Posterior vena cava (tissue), 2 donors: ENCODE data around the gene CABP1. TPM values are rescaled to one million over a fixed set of nuclear protein-coding genes. Genes with fewer than 3 reads are reported as not detected.

Experiments used
- DNase-seq: peaks from one replicate; pipeline ENCODE4 v3.0.0-alpha.2; 2020; ENCODE audit warnings: low spot score
- intact Hi-C, 2 donors: fragments of 100-400 bp; cut with DNase I; formaldehyde crosslinking; loops; one replicate each; pipeline versions ENCODE4 v1.14.1 to v1.14.2; 2022 to 2023
- total RNA-seq, 2 donors: library from RNA; stranded (reverse); fragmentation: NEBNext Ultra II Directional; extraction: Animal tissue kit (Norgen Biotek cat#: 25700); gene quantifications; one replicate each; pipeline ENCODE4 v1.2.1, GENCODE V29; 2021
- donor health status: DM: yes; HTN: yes; CAD: no.
- donor health status: DM: yes; HTN: yes; CAD: no.

The CABP1 gene
- total RNA-seq, 2 donors from 2014 or later, result 3.3 to 5.5 TPM

DNA sequence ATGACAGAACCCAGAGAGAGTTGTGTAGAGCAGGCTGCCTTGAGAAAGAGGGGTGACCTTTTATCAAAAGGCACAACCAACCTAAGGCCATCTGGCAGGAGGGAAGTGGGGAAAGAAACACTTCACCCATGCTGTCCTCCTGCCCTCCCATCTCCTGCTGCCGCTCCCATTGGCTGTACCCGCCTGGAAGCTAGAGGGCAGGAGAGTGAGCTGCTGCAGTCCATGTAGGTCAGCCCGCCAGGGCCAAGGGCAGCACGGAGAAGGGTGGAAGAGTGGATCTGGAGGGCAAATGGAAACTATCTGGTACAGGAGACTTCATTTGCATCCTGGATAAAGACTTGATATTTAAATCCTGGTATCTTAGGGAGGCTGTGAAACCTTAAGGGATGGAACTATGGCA is 11.5 kb upstream of the CABP1 start:
- intact Hi-C loops, result no loop called here
- DNase-seq, result no peak

- intact Hi-C loops, result no loop called here
- DNase-seq, result no peak
Observed at GRCh38 chr12:120630104-120630892, 10.1 kb upstream of the CABP1 start.

DNA sequence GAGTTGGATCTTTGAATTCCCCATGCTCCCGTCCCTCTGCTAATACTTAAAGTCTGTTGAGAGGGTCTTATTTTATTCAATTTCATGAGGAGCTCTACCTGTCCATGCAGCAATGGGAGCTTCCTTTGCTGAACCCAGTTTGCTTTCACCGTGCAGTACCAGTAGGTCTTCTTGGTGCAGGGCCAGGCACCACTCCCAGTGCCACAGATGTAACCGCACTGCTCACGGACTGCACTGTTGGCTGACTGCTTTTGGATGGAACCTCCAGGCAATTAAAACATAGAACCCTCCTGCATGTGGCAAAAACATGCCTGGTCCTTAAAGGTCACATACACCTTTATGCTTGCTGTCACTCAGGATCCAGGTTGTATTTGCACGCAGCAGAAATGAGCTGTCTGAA is 9.3 kb upstream of the CABP1 start:
- no peak for DNase-seq
- intact Hi-C loops, result no loop called here

GRCh38 chr12:120640861-120641833 is 721 bp downstream of the CABP1 start:
- intact Hi-C loops, result loop anchor here (10.0 kb wide), 1 partner anchor 334 kb away; the partner anchor contains the start of gene HNF1A (in 2 of the 2)
- peak; percentile 90 for DNase-seq

DNA sequence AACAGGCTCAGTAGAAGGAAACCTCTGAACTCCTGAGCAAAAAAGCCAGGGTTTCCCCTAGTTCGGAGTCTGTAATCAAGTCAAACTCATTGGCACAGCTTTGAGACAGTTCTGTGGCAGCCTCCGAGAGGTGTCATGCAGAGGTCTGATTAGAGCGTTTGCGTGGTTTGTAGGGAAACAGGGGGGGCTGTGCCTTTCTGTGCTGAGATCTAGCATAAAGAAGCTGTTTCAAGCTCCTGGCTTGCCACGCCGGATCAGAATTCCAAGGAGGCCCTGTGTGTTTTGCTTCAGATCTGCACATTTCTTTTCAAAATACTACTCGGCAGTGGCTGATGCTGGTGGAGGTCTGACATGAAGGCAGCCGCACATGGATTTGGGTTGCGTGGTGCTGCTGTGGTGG is 1.7 kb downstream of the CABP1 start:
- no peak for DNase-seq
- intact Hi-C loops, result loop anchor here (10.0 kb wide), 1 partner anchor 333 kb away; the partner anchor contains the start of gene HNF1A (in 2 of the 2)

GRCh38 chr12:120642826-120643225 is 2.4 kb downstream of the CABP1 start:
- no peak for DNase-seq

DNA sequence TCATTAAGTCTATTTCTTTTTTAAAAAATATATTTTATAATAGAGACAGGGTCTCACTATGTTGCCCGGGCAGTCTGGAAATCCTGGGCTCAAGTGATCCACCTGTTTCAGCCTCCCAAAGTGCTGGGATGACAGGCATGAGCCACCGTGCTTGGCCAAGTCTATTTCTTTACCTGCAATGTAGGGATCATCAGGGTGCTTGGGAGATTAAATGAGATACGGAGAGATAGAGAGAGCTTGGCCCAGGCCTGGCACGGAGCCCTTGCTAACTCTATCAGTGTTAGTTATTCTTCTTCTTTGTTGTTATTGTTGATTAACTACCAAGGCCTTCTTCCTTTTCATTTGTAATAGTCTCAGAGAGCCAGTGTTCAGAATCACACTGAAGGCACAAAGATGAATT is 3.1 kb downstream of the CABP1 start:
- intact Hi-C loops, result loop anchor here (10.0 kb wide), 1 partner anchor 331 kb away; the partner anchor contains the start of gene HNF1A (in 2 of the 2)
- DNase-seq, result no peak

More at GRCh38 chr12:120642826-120643225, 2.4 kb downstream of the CABP1 start:
- intact Hi-C loops, result loop anchor here (10.0 kb wide), 1 partner anchor 332 kb away; the partner anchor contains the start of gene HNF1A (in 2 of the 2)

DNA sequence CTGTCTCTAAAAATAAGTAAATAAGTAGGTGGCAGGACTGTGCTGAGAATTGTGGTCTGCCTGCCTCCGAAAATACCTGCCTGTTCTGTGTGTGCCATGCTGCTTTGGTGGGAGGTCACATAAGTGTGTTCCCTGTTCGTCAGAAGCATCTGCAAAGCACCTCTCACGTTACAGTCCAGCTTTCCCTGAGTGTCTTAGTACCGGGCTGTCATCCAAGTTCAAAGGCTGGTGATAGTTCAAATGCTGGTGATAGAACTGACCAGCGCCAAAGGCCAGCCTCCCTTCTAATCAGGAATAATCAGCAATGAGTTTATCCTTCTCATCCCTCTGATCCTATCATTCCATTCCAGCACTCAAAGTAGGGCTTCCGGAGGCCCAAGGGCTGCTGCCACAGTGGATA is 5.6 kb downstream of the CABP1 start:
- intact Hi-C loops, result loop anchor here (5.0 to 10.0 kb wide), 3 partner anchors 64 to 329 kb away; partner anchors contain the start of genes HNF1A (in 2 of the 2), POP5 (in 1 of the 2) and UNC119B (in 1 of the 2)
- DNase-seq, result no peak

GRCh38 chr12:120647375-120647755 is 6.9 kb downstream of the CABP1 start:
- intact Hi-C loops, result loop anchor here (5.0 to 10.0 kb wide), 3 partner anchors 65 to 327 kb away; partner anchors contain the start of genes HNF1A (in 2 of the 2), POP5 (in 1 of the 2) and UNC119B (in 1 of the 2)
- DNase-seq, result no peak

DNA sequence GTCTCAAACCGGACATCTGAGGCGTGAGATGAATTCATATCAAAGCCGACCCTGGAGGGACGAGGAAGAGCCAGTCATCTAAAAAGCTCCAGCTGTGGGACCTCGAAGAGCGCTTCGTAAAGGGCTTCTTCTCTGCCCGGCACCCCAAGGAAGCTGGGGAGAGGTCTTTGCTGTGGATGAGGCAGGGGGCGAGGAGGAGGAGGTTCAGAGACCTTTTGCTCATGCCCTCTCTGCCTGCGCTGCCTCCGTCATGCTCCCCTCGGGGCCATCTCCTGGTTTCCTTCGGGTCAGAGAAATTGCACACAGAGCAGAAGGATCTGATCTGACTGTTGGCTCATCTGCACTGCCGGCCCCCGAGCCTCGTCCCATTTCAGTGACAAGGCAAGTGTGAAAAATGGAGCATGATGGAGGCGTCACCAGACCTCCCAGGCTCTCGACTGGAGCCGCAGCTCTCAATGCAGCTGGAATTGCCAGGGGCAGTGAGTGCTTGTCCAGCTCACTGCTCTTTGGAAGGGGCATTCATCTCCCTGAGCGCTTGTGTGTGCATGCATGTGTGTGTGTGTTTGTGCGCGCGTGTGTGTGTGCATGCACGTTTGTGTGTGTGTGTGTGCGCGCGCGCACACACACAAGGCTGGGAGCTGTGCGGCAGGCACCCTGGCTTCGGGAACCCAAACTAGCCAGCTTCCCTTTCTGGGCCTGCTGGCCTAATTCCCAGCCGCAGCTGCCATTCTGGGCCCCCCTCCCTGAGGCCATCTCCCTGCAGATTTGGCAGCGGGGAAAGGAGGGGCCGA is 9.2 kb downstream of the CABP1 start:
- no peak for DNase-seq
- intact Hi-C loops, result loop anchor here (5.0 to 10.0 kb wide), 3 partner anchors 63 to 325 kb away; partner anchors contain the start of genes HNF1A (in 2 of the 2), POP5 (in 1 of the 2) and UNC119B (in 1 of the 2)

DNA sequence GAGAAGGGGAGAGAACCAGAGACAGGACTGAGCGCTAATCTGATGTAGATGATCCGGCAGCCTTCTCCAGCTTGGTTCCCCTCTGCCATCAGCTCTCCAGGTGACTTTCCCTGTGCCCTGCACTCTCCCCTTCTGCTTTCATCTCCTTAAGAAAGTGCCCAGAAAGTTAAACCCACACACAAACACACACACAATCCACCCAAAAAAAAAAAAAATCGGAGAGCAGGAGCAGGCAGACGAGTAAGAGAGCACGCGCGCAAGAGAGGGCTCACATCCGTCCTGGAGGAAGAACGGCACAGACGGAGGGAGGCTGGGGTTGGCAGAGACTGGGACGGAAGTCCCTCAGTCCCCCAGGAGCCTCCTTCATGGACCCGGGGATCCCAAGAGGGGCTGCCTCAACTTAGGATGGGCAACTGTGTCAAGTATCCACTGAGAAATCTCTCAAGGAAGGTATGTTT is 9.8 kb downstream of the CABP1 start:
- intact Hi-C loops, result no loop called here
- no peak for DNase-seq

DNA sequence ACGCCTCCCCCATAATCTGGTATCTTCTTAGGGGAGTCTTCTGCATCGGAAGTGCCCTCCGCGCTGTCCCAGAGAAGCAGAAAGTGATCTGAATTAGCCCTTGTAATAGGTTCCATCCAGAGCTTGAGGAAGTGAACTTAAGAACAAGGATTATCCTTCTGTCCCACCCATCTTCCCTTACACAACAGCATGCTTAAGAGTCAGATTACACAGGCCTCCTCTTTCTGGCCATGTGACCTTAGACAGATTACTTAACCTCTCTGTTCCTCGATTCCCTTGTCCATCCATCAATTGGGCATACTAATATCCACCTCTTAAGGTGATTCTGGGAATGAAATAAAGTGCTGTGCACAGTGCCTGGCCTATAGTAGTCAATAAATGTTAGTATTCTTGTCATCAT is 11.4 kb downstream of the CABP1 start:
- intact Hi-C loops, result no loop called here

GRCh38 chr12:120652656-120653435 is 12.4 kb downstream of the CABP1 start:
- intact Hi-C loops, result no loop called here
- DNase-seq, result no peak

More for the DNA sequence above, 11.4 kb downstream of the CABP1 start:
- no peak for DNase-seq

DNA sequence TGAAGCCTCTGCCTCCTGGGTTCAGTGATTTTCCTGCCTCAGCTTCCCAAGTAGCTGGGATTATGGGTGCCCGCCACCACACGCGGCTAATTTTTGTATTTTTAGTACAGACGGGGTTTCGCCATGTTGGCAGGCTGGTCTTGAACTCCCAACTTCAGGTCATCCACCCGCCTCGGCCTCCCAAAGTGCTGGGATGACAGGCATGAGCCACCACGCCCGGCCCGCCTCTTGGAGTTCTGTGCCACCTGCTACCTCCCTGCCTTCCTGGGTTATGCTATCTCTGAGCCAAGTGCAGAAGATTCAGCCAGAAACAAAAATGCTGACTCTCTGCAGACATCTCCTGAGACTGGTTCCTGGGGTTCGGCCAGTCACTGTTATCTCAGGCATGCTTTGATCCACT is 13.2 kb downstream of the CABP1 start:
- intact Hi-C loops, result no loop called here
- DNase-seq, result no peak

GRCh38 chr12:120654656-120655055 is 14.2 kb downstream of the CABP1 start:
- intact Hi-C loops, result no loop called here
- peak; percentile 87 for DNase-seq

DNA sequence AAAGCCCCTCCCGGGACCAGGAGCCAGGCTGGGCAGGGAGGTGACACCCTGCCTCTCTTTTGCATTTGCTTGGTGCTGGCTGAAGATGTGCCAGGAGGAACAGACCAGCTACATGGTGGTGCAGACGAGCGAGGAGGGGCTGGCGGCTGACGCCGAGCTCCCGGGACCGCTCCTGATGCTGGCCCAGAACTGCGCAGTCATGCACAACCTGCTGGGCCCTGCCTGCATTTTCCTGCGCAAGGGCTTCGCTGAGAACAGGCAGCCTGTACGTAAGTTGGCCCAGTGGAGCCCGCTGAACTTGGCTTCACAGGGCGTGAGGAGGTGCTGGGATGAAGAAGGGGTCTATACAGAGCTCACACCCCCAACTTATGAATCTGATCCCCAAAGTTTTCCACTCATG is 15.6 kb downstream of the CABP1 start:
- DNase-seq, result no peak

DNA sequence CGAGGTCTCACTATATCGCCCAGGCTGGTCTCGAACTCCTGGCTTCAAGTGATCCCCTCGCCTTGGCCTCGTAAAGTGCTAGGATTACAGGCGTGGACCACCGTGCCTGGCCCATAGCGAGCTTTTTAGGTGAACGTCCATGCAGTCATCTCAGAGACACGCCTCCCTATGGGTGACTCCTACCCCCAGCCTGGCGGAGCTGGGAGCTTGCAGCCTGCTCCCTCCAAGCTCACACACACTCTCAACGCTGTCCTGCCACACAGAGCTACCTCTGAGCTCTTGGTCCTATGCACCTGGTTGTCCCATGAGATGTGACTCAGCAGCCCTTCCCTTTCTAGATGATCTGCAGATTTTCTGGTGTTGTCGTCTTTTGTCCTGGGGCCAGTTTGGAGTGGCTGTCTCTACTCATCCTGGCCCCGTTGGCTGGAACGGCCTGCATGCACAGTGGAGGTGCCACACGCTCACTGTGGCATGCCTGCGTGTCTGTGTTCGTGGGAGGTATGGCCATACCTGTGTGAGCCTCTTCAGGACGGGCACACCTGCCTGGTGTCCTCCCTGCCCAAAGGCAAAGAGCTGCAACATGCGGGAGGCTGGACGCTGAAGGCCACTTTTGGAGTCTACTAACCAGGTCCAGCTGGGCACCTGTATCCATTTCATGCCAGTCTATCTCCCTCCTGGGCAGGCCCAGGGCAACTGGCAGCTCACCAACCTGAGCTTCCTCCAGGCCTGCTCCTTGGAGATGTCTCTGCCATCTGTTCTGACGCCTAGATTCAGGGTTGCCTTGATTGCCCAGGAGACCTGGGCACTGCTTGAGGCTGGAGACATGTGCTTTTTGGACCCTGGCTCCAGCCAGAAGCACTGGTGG is 18.1 kb downstream of the CABP1 start:
- no peak for DNase-seq
- intact Hi-C loops, result no loop called here

More for the DNA sequence above, 15.6 kb downstream of the CABP1 start:
- intact Hi-C loops, result no loop called here
